ENCODE results near the gene LRRC19.

- TF ChIP-seq EZH2 (IDR thresholded peaks at IDR 0.05) = no peak
- no peak for TF ChIP-seq POLR2AphosphoS5 (IDR thresholded peaks at IDR 0.05; ENCODE audit: borderline replicate concordance, low read depth, low read length)
- TF ChIP-seq FOXP2 (optimal IDR thresholded peaks at IDR 0.05; ENCODE audit: control extremely low read depth, extremely low read length, insufficient read depth) = no peak
Observed at GRCh38 chr9:27003426-27004077, 1.9 kb downstream of the LRRC19 start.
